ENCODE measurements around the gene CIZ1. TPM values are rescaled to one million over a fixed set of nuclear protein-coding genes. Genes with fewer than 3 reads are reported as not detected.

The CIZ1 gene
- polyA plus RNA-seq, 1 of the 3 experiments (the other 2 are of a cell fraction): 37.0 TPM

- no peak overlapping the region for H3K9ac ChIP-seq
- H3F3A ChIP-seq (replicated peaks; ENCODE audit: insufficient read depth): no peaks in the 10 kb centered on the region
- H2AFZ ChIP-seq (ENCODE audit: low read depth): no peak overlapping the region
- no peak for DNase-seq
- H3K9me3 ChIP-seq: no peaks in the 10 kb centered on the region
- no peaks in the 10 kb centered on the region for H3K9me2 ChIP-seq
- H3K79me2 ChIP-seq (ENCODE audit: insufficient read depth): no peaks in the 10 kb centered on the region
- H4K20me1 ChIP-seq (ENCODE audit: insufficient read depth): no peaks in the 10 kb centered on the region
- TF ChIP-seq, protein P1, sequence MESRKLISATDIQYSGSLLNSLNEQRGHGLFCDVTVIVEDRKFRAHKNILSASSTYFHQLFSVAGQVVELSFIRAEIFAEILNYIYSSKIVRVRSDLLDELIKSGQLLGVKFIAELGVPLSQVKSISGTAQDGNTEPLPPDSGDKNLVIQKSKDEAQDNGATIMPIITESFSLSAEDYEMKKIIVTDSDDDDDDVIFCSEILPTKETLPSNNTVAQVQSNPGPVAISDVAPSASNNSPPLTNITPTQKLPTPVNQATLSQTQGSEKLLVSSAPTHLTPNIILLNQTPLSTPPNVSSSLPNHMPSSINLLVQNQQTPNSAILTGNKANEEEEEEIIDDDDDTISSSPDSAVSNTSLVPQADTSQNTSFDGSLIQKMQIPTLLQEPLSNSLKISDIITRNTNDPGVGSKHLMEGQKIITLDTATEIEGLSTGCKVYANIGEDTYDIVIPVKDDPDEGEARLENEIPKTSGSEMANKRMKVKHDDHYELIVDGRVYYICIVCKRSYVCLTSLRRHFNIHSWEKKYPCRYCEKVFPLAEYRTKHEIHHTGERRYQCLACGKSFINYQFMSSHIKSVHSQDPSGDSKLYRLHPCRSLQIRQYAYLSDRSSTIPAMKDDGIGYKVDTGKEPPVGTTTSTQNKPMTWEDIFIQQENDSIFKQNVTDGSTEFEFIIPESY (IDR thresholded peaks at IDR 0.05; ENCODE audit: borderline replicate concordance, low read depth): no peak
- no peak for TF ChIP-seq FOXJ3 (CRISPR knock-in tag; IDR thresholded peaks at IDR 0.05)
- no peak for TF ChIP-seq SMC3 (IDR thresholded peaks at IDR 0.05; ENCODE audit: low read depth, low read length)
- no peak for TF ChIP-seq GABPA (IDR thresholded peaks at IDR 0.05; ENCODE audit: low read depth)
- TF ChIP-seq, protein P2, sequence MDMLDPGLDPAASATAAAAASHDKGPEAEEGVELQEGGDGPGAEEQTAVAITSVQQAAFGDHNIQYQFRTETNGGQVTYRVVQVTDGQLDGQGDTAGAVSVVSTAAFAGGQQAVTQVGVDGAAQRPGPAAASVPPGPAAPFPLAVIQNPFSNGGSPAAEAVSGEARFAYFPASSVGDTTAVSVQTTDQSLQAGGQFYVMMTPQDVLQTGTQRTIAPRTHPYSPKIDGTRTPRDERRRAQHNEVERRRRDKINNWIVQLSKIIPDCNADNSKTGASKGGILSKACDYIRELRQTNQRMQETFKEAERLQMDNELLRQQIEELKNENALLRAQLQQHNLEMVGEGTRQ (IDR thresholded peaks at IDR 0.05; ENCODE audit: borderline replicate concordance, low read depth, low read length): no peak
- TF ChIP-seq POLR2AphosphoS5 (IDR thresholded peaks at IDR 0.05; ENCODE audit: low read depth, low read length): no peak
- no peak for TF ChIP-seq RCOR1 (IDR thresholded peaks at IDR 0.05; ENCODE audit: low read length)
- TF ChIP-seq FOSL2 (IDR thresholded peaks at IDR 0.05; ENCODE audit: borderline replicate concordance, low read depth): no peak
- TF ChIP-seq IRF3 (IDR thresholded peaks at IDR 0.05; ENCODE audit: low read depth, low read length): no peak
- no peak for TF ChIP-seq TCF12 (IDR thresholded peaks at IDR 0.05)
- TF ChIP-seq RXRA (IDR thresholded peaks at IDR 0.05; ENCODE audit: borderline replicate concordance, low read depth): no peak
- no peak for TF ChIP-seq EZH2phosphoT487 (IDR thresholded peaks at IDR 0.05; ENCODE audit: borderline replicate concordance, low read depth)
- TF ChIP-seq GATA2 (CRISPR knock-in tag; IDR thresholded peaks at IDR 0.05): no peak
- no peaks in the 10 kb centered on the region for H3K27me3 ChIP-seq (ENCODE audit: insufficient read depth)
- no peaks in the 10 kb centered on the region; a peak in 1 of 4 replicates for H3K4me1 ChIP-seq (ENCODE audit: control insufficient read depth in 1 of 2, insufficient read depth in 2 of 2, low read depth in 1 of 2, low read length in 1 of 2)
- no peak overlapping the region for H3K27ac ChIP-seq (ENCODE audit: low read depth in 2 of 2, low read length in 1 of 2)
- no peak overlapping the region for H3K4me2 ChIP-seq
- H3K36me3 ChIP-seq (replicated peaks in 1 of 2; ENCODE audit: control insufficient read depth in 1 of 2, insufficient read depth in 2 of 2, low read length in 1 of 2): no peaks in the 10 kb centered on the region
- ChIA-PET POLR2A (no interaction called here), CTCF (interaction anchor here (0.9 to 4.4 kb wide), 2 partner anchors 35 to 209 kb away, joined by 3 to 20 read pairs; no protein-coding TSS in a partner anchor)
- WGBS (ENCODE audit: low lambda C conversion rate): 83% methylated on average over 9 of the region's 13 CpGs
- H3K4me3 ChIP-seq (ENCODE audit: low read depth in 2 of 2, low read length in 1 of 2): no peak overlapping the region
These were observed 39.0 kb downstream of the CIZ1 start for GRCh38 chr9:128152133-128153059.

All from SK-N-SH (cell line).